Endodermal cell (in vitro differentiated cells): ENCODE measurements around the gene KIF2A. TPM values are rescaled to one million over a fixed set of nuclear protein-coding genes. Genes with fewer than 3 reads are reported as not detected.

Experiments used
- DNase-seq: peaks from one replicate; pipeline ENCODE4 v3.0.0-alpha.2; 2017
- H3K27ac ChIP-seq: 2 replicates; pipeline ENCODE4 v1.5.1; 2013; ENCODE audit warnings: mild to moderate bottlenecking, low read depth, low read length, moderate library complexity
- H3K27me3 ChIP-seq: 2 replicates; pipeline ENCODE4 v1.6.1; 2013; ENCODE audit warnings: mild to moderate bottlenecking, low read length, moderate library complexity; ENCODE audit not compliant: insufficient read depth, control insufficient read depth, poor library complexity, severe bottlenecking
- H3K36me3 ChIP-seq: 2 replicates; pipeline ENCODE4 v1.7.0; 2013; ENCODE audit warnings: mild to moderate bottlenecking, low read length, moderate library complexity; ENCODE audit not compliant: control insufficient read depth, insufficient read depth
- H3K4me1 ChIP-seq: one replicate; pipeline ENCODE4 v1.7.0; 2013; ENCODE audit warnings: low read length; ENCODE audit not compliant: control insufficient read depth, insufficient read depth
- H3K4me3 ChIP-seq: 2 replicates; pipeline ENCODE4 v1.5.1; 2013; ENCODE audit warnings: mild to moderate bottlenecking, low read length, moderate library complexity
- H3K9ac ChIP-seq: 2 replicates; pipeline ENCODE4 v1.6.1; 2013; ENCODE audit warnings: mild to moderate bottlenecking, low read length, moderate library complexity; ENCODE audit not compliant: poor library complexity, severe bottlenecking; ENCODE audit errors: extremely low read depth
- H3K9me3 ChIP-seq: 2 replicates; pipeline ENCODE4 v1.6.1; 2013; ENCODE audit warnings: mild to moderate bottlenecking, low read length, moderate library complexity; ENCODE audit not compliant: control insufficient read depth
- H3K27ac Mint-ChIP-seq: 2 replicates; pipeline ENCODE4 v1.8.0; 2020; ENCODE audit warnings: mixed read lengths
- H3K27me3 Mint-ChIP-seq: 2 replicates; pipeline ENCODE4 v1.8.0; 2021; ENCODE audit warnings: mild to moderate bottlenecking, mixed read lengths; ENCODE audit not compliant: insufficient read depth
- H3K36me3 Mint-ChIP-seq: 2 replicates; pipeline ENCODE4 v1.8.0; 2020; ENCODE audit warnings: low read depth, mixed read lengths
- H3K4me1 Mint-ChIP-seq: 2 replicates; pipeline ENCODE4 v1.8.0; 2020; ENCODE audit warnings: mixed read lengths
- H3K4me3 Mint-ChIP-seq: 2 replicates; pipeline ENCODE4 v1.8.0; 2020; ENCODE audit warnings: mild to moderate bottlenecking, moderate library complexity, mixed read lengths
- H3K9me3 Mint-ChIP-seq: 2 replicates; pipeline ENCODE4 v1.8.0; 2020; ENCODE audit warnings: mild to moderate bottlenecking, mixed read lengths
- WGBS, 2 experiments: methylation state at CpG; one replicate each; pipeline versions ENCODE4 v1.1.5 to v1.1.7; 2013; ENCODE audit warnings: missing lambda C conversion rate in 2 of 2, mixed read lengths in 1 of 2; ENCODE audit not compliant: insufficient coverage in 1 of 2, insufficient read length in 1 of 2; 5-methylcytosine and 5-hydroxymethylcytosine counted together
- total RNA-seq, 2 donors: library from RNA; stranded (reverse); fragmentation: NEBNext Ultra II Directional in 1 of 2; extraction: Animal tissue kit (Norgen Biotek cat#: 25700) in 1 of 2; gene quantifications; 2 replicates in 1 of 2; 3 replicates in 1 of 2; pipeline ENCODE4 v1.2.1, GENCODE V29; 2021
- TF ChIP-seq, protein P1 (sequence below): fragments of 200-600 bp; sonication (generic); conservative IDR thresholded peaks from 2 replicates; pipeline ENCODE4 v1.5.0; 2021; ENCODE audit warnings: antibody characterized with exemption, mild to moderate bottlenecking

Gene KIF2A
- total RNA-seq, 2 donors from 2014 or later: 67.4 to 74.6 TPM

- Histone ChIP-seq H3K27me3 (no peaks in the 10 kb centered on the region), H3K9me3 (no peaks in the 10 kb centered on the region), H3K4me1 (no peaks in the 10 kb centered on the region), H3K9ac (no peak overlapping the region), H3K36me3 (peaks cover 17% of the 10 kb centered on the region), H3K4me3 (no peak overlapping the region), H3K27ac (no peak overlapping the region)
- 94 to 100% methylated on average over 1 to 2 of the region's 2 CpGs for WGBS, 2 experiments
- TF ChIP-seq, protein P1, sequence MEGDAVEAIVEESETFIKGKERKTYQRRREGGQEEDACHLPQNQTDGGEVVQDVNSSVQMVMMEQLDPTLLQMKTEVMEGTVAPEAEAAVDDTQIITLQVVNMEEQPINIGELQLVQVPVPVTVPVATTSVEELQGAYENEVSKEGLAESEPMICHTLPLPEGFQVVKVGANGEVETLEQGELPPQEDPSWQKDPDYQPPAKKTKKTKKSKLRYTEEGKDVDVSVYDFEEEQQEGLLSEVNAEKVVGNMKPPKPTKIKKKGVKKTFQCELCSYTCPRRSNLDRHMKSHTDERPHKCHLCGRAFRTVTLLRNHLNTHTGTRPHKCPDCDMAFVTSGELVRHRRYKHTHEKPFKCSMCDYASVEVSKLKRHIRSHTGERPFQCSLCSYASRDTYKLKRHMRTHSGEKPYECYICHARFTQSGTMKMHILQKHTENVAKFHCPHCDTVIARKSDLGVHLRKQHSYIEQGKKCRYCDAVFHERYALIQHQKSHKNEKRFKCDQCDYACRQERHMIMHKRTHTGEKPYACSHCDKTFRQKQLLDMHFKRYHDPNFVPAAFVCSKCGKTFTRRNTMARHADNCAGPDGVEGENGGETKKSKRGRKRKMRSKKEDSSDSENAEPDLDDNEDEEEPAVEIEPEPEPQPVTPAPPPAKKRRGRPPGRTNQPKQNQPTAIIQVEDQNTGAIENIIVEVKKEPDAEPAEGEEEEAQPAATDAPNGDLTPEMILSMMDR: no peak
- no peak overlapping the region for H3K4me3 Mint-ChIP-seq
- no peaks in the 10 kb centered on the region for H3K27me3 Mint-ChIP-seq
- no peaks in the 10 kb centered on the region for H3K9me3 Mint-ChIP-seq
- H3K36me3 Mint-ChIP-seq: peaks cover 8% of the 10 kb centered on the region
- no peak for DNase-seq
- H3K27ac Mint-ChIP-seq: no peak overlapping the region
- H3K4me1 Mint-ChIP-seq: peaks cover 15% of the 10 kb centered on the region
Measured at GRCh38 chr5:62314213-62314830, 8.3 kb downstream of the KIF2A start.

GRCh38 chr5:62315376-62316175, 9.6 kb downstream of the KIF2A start:
- Histone ChIP-seq H3K4me1 (no peaks in the 10 kb centered on the region), H3K36me3 (peaks cover 13% of the 10 kb centered on the region), H3K27ac (no peak overlapping the region), H3K4me3 (no peak overlapping the region), H3K27me3 (no peaks in the 10 kb centered on the region), H3K9me3 (no peaks in the 10 kb centered on the region), H3K9ac (no peak overlapping the region)
- DNase-seq: no peak
- Mint-ChIP-seq H3K4me3 (no peak overlapping the region), H3K27me3 (no peaks in the 10 kb centered on the region), H3K4me1 (peaks cover 11% of the 10 kb centered on the region), H3K9me3 (no peaks in the 10 kb centered on the region), H3K27ac (no peak overlapping the region), H3K36me3 (no peaks in the 10 kb centered on the region)
- TF ChIP-seq, protein P1: no peak
- 84 to 89% methylated on average over 1 to 2 of the region's 2 CpGs for WGBS, 2 experiments

- H3K36me3 ChIP-seq: peaks cover 13% of the 10 kb centered on the region
- Mint-ChIP-seq H3K27ac (no peak overlapping the region), H3K4me3 (no peak overlapping the region), H3K36me3 (peaks cover under 1% of the 10 kb centered on the region), H3K4me1 (peaks cover 8% of the 10 kb centered on the region), H3K27me3 (no peaks in the 10 kb centered on the region), H3K9me3 (no peaks in the 10 kb centered on the region)
- no peak overlapping the region for H3K9ac ChIP-seq
- no peak overlapping the region for H3K4me3 ChIP-seq
- WGBS, 2 experiments: 42 to 50% methylated on average over 2 of the region's 2 CpGs
- no peaks in the 10 kb centered on the region for H3K27me3 ChIP-seq
- DNase-seq: no peak
- H3K4me1 ChIP-seq: no peaks in the 10 kb centered on the region
- no peaks in the 10 kb centered on the region for H3K9me3 ChIP-seq
- H3K27ac ChIP-seq: no peak overlapping the region
- TF ChIP-seq, protein P1: no peak
Measured at GRCh38 chr5:62316176-62316502, 10.1 kb downstream of the KIF2A start.
